Body of pancreas (tissue), 4 donors: ENCODE results near the gene BOC.

Experiments used
- POLR2A ChIP-seq, 3 donors: fragments of 450-650 bp; IDR thresholded peaks; one replicate each; pipeline ENCODE4 v1.6.1; 2016; ENCODE audit warnings: antibody characterized with exemption in 3 of 3, mild to moderate bottlenecking in 2 of 3
- TF ChIP-seq, protein P1 (sequence below), 7 experiments: fragments of 450-650 bp in 4 of 7; fragments of 200-600 bp in 3 of 7; sonication (generic) in 3 of 7; IDR thresholded peaks; one replicate each; pipeline ENCODE4 v1.5.1; 2016 to 2019; ENCODE audit warnings: antibody characterized with exemption in 7 of 7

DNA sequence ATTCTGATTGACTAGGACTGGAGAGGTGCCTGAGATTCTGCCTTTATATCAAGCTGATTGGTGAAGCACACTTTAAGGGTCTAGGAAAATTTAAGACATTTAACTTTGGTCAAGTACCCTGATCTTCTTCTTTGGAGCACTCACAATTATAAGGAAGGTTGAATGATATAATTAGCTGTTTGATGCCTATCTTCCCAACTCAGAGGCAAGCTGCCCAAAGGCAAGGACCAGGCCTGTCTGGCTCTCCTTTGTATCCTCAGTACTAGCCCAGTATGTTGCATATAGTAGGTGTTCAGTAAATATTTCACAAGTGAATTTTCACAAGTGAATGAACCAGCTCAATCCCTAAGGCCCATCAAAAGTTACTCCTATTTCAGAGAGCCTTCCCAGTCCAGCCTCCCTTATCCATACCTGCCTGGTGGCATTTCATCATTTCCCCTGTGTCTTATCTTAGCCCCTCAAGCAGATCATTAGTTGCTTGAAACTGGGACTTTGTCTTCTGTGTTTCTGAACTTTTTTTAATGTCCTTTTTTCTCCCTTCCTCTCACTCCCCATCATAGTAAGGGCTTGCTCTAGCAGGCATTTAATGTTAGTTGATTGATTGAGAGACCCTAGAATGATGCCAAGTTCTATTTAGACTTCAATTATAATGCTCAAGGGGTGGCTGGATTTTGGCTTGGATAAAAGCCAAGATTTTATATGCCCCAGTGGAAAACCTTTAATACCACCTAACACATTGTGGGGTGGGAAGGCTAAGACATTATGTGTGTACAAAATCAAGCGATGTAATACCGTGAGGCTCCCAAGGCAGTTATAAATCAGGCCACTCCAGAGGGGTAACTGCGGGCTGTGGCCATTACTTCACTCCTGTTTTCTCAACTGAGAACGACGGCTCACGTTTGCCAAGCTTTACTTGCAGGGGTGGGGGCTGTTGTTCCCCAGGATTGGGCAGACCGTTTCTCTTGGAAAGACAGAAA is 43.2 kb upstream of the BOC start:
- TF ChIP-seq, protein P1, sequence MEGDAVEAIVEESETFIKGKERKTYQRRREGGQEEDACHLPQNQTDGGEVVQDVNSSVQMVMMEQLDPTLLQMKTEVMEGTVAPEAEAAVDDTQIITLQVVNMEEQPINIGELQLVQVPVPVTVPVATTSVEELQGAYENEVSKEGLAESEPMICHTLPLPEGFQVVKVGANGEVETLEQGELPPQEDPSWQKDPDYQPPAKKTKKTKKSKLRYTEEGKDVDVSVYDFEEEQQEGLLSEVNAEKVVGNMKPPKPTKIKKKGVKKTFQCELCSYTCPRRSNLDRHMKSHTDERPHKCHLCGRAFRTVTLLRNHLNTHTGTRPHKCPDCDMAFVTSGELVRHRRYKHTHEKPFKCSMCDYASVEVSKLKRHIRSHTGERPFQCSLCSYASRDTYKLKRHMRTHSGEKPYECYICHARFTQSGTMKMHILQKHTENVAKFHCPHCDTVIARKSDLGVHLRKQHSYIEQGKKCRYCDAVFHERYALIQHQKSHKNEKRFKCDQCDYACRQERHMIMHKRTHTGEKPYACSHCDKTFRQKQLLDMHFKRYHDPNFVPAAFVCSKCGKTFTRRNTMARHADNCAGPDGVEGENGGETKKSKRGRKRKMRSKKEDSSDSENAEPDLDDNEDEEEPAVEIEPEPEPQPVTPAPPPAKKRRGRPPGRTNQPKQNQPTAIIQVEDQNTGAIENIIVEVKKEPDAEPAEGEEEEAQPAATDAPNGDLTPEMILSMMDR (IDR thresholded peaks at IDR 0.05): no peak
- no peak for TF ChIP-seq POLR2A (IDR thresholded peaks at IDR 0.05)
